Measurements from ENCODE around the gene ANKRD27.
A peak's percentile ranks its signal among the peaks of the same experiment; 100 is the strongest.

Gene ANKRD27

GRCh38 chr19:32674153-32674930 lies 638 bp downstream of the ANKRD27 start:
- Histone ChIP-seq H3K4me1 (ENCODE audit: control insufficient read depth, low read length) (peaks cover 23% of the 10 kb centered on the region), H3K27ac (ENCODE audit: low read depth, low read length) (no peak overlapping the region; the same call in 1 of the 2 replicates), H3K36me3 (ENCODE audit: control insufficient read depth, low read length) (peaks cover 13% of the 10 kb centered on the region; the same call in 1 of the 2 replicates), H3K4me2 (ENCODE audit: low read length) (peak overlapping the region; percentile 97), H3K27me3 (ENCODE audit: control insufficient read depth, low read length) (no peaks in the 10 kb centered on the region), H3F3A (ENCODE audit: control insufficient read depth, insufficient read depth) (no peaks in the 10 kb centered on the region), H3K4me3 (ENCODE audit: low read length) (peak overlapping the region; percentile 91), H3K9me3 (ENCODE audit: control insufficient read depth, insufficient read depth, low read length) (no peaks in the 10 kb centered on the region), H3K79me2 (ENCODE audit: control insufficient read depth, low read length) (peaks cover 54% of the 10 kb centered on the region), H4K20me1 (ENCODE audit: control insufficient read depth, insufficient read depth, low read depth, low read length) (peaks cover 19% of the 10 kb centered on the region), H3K9me2 (replicated peaks; ENCODE audit: control insufficient read depth, low read length) (no peaks in the 10 kb centered on the region)
- TF ChIP-seq CTCF (IDR thresholded peaks at IDR 0.05; ENCODE audit: low read depth, low read length, poor library complexity, severe bottlenecking) (no peak), EZH2phosphoT487 (IDR thresholded peaks at IDR 0.05; ENCODE audit: borderline replicate concordance, low read length) (no peak)

- Histone ChIP-seq H3K27ac (ENCODE audit: low read depth, low read length) (no peak overlapping the region), H3K4me2 (ENCODE audit: low read length) (peak overlapping the region; percentile 97), H3K79me2 (ENCODE audit: control insufficient read depth, low read length) (peaks cover 62% of the 10 kb centered on the region), H3K4me3 (ENCODE audit: low read length) (peak overlapping the region; percentile 91), H3K36me3 (ENCODE audit: control insufficient read depth, low read length) (peaks cover 16% of the 10 kb centered on the region; the same call in 1 of the 2 replicates), H4K20me1 (ENCODE audit: control insufficient read depth, insufficient read depth, low read depth, low read length) (peaks cover 21% of the 10 kb centered on the region), H3K27me3 (ENCODE audit: control insufficient read depth, low read length) (no peaks in the 10 kb centered on the region), H3F3A (ENCODE audit: control insufficient read depth, insufficient read depth) (no peaks in the 10 kb centered on the region), H3K9me3 (ENCODE audit: control insufficient read depth, insufficient read depth, low read length) (no peaks in the 10 kb centered on the region), H3K9me2 (replicated peaks; ENCODE audit: control insufficient read depth, low read length) (no peaks in the 10 kb centered on the region), H3K4me1 (ENCODE audit: control insufficient read depth, low read length) (peaks cover 23% of the 10 kb centered on the region)
- TF ChIP-seq CTCF (IDR thresholded peaks at IDR 0.05; ENCODE audit: low read depth, low read length, poor library complexity, severe bottlenecking): no peak
Observed at GRCh38 chr19:32673573-32673972, 1.4 kb downstream of the ANKRD27 start.

- Histone ChIP-seq H3K79me2 (ENCODE audit: control insufficient read depth, low read length) (peaks cover 69% of the 10 kb centered on the region), H3K9me3 (ENCODE audit: control insufficient read depth, insufficient read depth, low read length) (no peaks in the 10 kb centered on the region), H3K27me3 (ENCODE audit: control insufficient read depth, low read length) (no peaks in the 10 kb centered on the region), H3F3A (ENCODE audit: control insufficient read depth, insufficient read depth) (no peaks in the 10 kb centered on the region), H3K4me2 (ENCODE audit: low read length) (peak overlapping the region; percentile 97; the same call in 1 of the 2 replicates), H3K4me1 (ENCODE audit: control insufficient read depth, low read length) (peaks cover 23% of the 10 kb centered on the region), H3K27ac (ENCODE audit: low read depth, low read length) (no peak overlapping the region), H3K36me3 (ENCODE audit: control insufficient read depth, low read length) (peaks cover 16% of the 10 kb centered on the region; the same call in 1 of the 2 replicates), H3K4me3 (ENCODE audit: low read length) (no peak overlapping the region), H3K9me2 (replicated peaks; ENCODE audit: control insufficient read depth, low read length) (no peaks in the 10 kb centered on the region), H4K20me1 (ENCODE audit: control insufficient read depth, insufficient read depth, low read depth, low read length) (peaks cover 22% of the 10 kb centered on the region)
- TF ChIP-seq CTCF (IDR thresholded peaks at IDR 0.05; ENCODE audit: low read depth, low read length, poor library complexity, severe bottlenecking) (no peak), EZH2phosphoT487 (IDR thresholded peaks at IDR 0.05; ENCODE audit: borderline replicate concordance, low read length) (no peak)
Observed at GRCh38 chr19:32672841-32673240, 2.1 kb downstream of the ANKRD27 start.
